Neural progenitor cell (in vitro differentiated cells): ENCODE results near the gene SLAMF6. TPM values are rescaled to one million over a fixed set of nuclear protein-coding genes. Genes with fewer than 3 reads are reported as not detected.
"Not testable (repeated sequence)": the region's sequence is repeated elsewhere in the genome, so short reads cannot be mapped to it uniquely, and the experiment has no call there.

Experiments used
- DNase-seq: peaks from one replicate; pipeline ENCODE4 v3.0.0-alpha.2; 2016; ENCODE audit warnings: low spot score
- H2AFZ ChIP-seq: fragments of 200-600 bp; sonication (generic); replicated peaks from 2 replicates; pipeline ENCODE4 v1.6.1; 2016; ENCODE audit warnings: antibody characterized with exemption
- H3F3A ChIP-seq: fragments of 200-600 bp; sonication (generic); 2 replicates; pipeline ENCODE4 v1.6.1; 2016; ENCODE audit warnings: antibody characterized with exemption, low read depth
- H3K27ac ChIP-seq: fragments of 200-600 bp; sonication (generic); 2 replicates; pipeline ENCODE4 v1.5.1; 2016; ENCODE audit warnings: mild to moderate bottlenecking
- H3K27me3 ChIP-seq: fragments of 200-600 bp; sonication (generic); 2 replicates; pipeline ENCODE4 v1.6.1; 2016; ENCODE audit warnings: mild to moderate bottlenecking, moderate library complexity
- H3K36me3 ChIP-seq: fragments of 200-600 bp; sonication (generic); 2 replicates; pipeline ENCODE4 v1.5.1; 2016
- H3K4me1 ChIP-seq: fragments of 200-600 bp; sonication (generic); 2 replicates; pipeline ENCODE4 v1.6.1; 2016; ENCODE audit warnings: mixed run types
- H3K4me2 ChIP-seq: fragments of 200-600 bp; sonication (generic); 2 replicates; pipeline ENCODE4 v1.6.1; 2016
- H3K4me3 ChIP-seq: fragments of 200-600 bp; sonication (generic); 2 replicates; pipeline ENCODE4 v1.5.1; 2016
- H3K79me2 ChIP-seq: fragments of 200-600 bp; sonication (generic); 2 replicates; pipeline ENCODE4 v1.6.1; 2016; ENCODE audit warnings: low read depth
- H3K9ac ChIP-seq: fragments of 200-600 bp; sonication (generic); 2 replicates; pipeline ENCODE4 v1.6.1; 2016
- H3K9me3 ChIP-seq: fragments of 200-600 bp; sonication (generic); 2 replicates; pipeline ENCODE4 v1.5.1; 2016; ENCODE audit warnings: low read depth
- H4K20me1 ChIP-seq: fragments of 200-600 bp; sonication (generic); 2 replicates; pipeline ENCODE4 v1.6.1; 2016; ENCODE audit warnings: low read depth
- H3K27ac Mint-ChIP-seq: 3 replicates; pipeline ENCODE4 v1.8.0; 2021; ENCODE audit warnings: mixed read lengths
- H3K27me3 Mint-ChIP-seq: 2 replicates; pipeline ENCODE4 v1.8.0; 2022; ENCODE audit warnings: low read depth, mild to moderate bottlenecking, inconsistent platforms, moderate library complexity, mixed read lengths; ENCODE audit not compliant: insufficient read depth
- H3K36me3 Mint-ChIP-seq: 3 replicates; pipeline ENCODE4 v1.8.0; 2021; ENCODE audit warnings: mixed read lengths
- H3K4me1 Mint-ChIP-seq: 3 replicates; pipeline ENCODE4 v1.8.0; 2021; ENCODE audit warnings: mixed read lengths
- H3K4me3 Mint-ChIP-seq: 3 replicates; pipeline ENCODE4 v1.8.0; 2021; ENCODE audit warnings: mild to moderate bottlenecking, moderate library complexity, mixed read lengths
- H3K9me3 Mint-ChIP-seq: 3 replicates; pipeline ENCODE4 v1.8.0; 2020; ENCODE audit warnings: mixed read lengths
- CTCF ChIP-seq: fragments of 200-600 bp; sonication (generic); IDR thresholded peaks from 2 replicates; pipeline ENCODE4 v1.5.1; 2017; ENCODE audit warnings: antibody characterized with exemption, mild to moderate bottlenecking
- EZH2 ChIP-seq: fragments of 200-600 bp; sonication (generic); IDR thresholded peaks from 2 replicates; pipeline ENCODE4 v1.6.1; 2017; ENCODE audit warnings: antibody characterized with exemption, mild to moderate bottlenecking, moderate library complexity
- EZH2phosphoT487 ChIP-seq: fragments of 200-600 bp; sonication (generic); IDR thresholded peaks from 2 replicates; pipeline ENCODE4 v1.6.1; 2017; ENCODE audit warnings: antibody characterized with exemption
- total RNA-seq: library from RNA; depleted of rRNA; stranded (reverse); fragments of >200 nt; gene quantifications from 2 replicates; pipeline ENCODE4 v1.2.3, GENCODE V29; 2015; ENCODE audit warnings: low replicate concordance

Gene SLAMF6
- total RNA-seq, 1 donor from 2014 or later = not detected

DNA sequence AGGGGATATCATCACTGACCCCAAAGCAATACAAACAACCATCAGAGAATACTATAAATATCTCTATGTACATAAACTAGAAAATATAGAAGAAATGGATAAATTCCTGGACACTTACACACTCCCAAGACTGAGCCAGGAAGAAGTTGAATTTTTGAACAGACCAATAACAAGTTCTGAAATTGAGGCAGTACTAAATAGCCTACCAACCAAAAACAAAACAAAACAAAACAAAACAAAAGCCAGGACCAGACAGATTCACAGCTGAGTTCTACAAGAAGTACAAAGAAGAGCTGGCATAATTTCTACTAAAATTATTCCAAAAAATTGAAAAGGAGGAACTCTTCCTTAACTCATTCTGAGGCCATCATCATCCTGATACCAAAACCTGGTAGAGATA, 37.8 kb upstream of the SLAMF6 start:
- Mint-ChIP-seq H3K36me3 (no peaks in the 10 kb centered on the region), H3K9me3 (peaks cover 10% of the 10 kb centered on the region), H3K4me1 (no peaks in the 10 kb centered on the region), H3K27ac (no peak overlapping the region), H3K4me3 (no peak overlapping the region), H3K27me3 (no peaks in the 10 kb centered on the region)
- Histone ChIP-seq H3K4me3 (no peak overlapping the region), H3K36me3 (no peaks in the 10 kb centered on the region), H3K79me2 (no peaks in the 10 kb centered on the region), H2AFZ (no peak overlapping the region), H3K27ac (no peak overlapping the region), H3K9ac (no peak overlapping the region), H3K9me3 (no peaks in the 10 kb centered on the region), H3K4me1 (no peaks in the 10 kb centered on the region), H4K20me1 (no peaks in the 10 kb centered on the region), H3F3A (no peaks in the 10 kb centered on the region), H3K4me2 (no peak overlapping the region), H3K27me3 (no peaks in the 10 kb centered on the region)
- no peak for DNase-seq
- TF ChIP-seq EZH2phosphoT487 = no peak
- TF ChIP-seq CTCF = no peak
- no peak for TF ChIP-seq EZH2

DNA sequence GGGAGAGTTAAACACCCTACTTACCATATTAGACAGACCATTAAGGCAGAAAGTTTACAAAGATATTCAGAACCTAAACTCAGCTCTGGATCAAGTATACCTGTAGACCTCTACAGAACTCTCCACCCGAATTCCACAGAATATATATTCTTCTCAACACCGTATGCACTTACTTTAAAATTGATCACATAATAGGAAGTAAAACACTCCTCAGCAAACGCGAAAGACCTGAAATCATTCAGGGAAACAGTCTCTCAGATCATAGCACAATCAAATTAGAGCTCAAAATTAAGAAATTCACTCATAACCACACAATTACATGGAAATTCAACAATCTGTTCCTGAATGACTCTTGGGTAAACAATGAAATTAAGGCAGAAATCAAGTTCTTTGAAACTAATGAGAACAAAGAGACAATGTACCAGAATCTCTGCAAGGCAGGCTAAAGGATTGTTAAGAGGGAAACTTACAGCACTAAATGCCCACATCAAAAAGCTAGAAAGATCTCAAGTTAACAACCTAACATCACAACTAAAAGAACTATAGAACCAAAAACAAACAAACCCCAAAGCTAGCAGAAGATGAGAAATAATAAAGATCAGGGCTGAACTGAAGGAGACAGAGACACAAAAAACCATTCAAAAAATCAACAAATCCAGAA, 37.1 kb upstream of the SLAMF6 start:
- DNase-seq = no peak
- H3K9me3 ChIP-seq = no peaks in the 10 kb centered on the region
- no peak overlapping the region for H2AFZ ChIP-seq
- H3K4me3 Mint-ChIP-seq = no peak overlapping the region
- H3K27me3 Mint-ChIP-seq = no peaks in the 10 kb centered on the region
- no peak overlapping the region for H3K4me3 ChIP-seq
- H3K4me2 ChIP-seq = no peak overlapping the region
- no peak overlapping the region for H3K9ac ChIP-seq
- no peaks in the 10 kb centered on the region for H4K20me1 ChIP-seq
- H3K4me1 Mint-ChIP-seq = no peaks in the 10 kb centered on the region
- H3K27ac ChIP-seq = no peak overlapping the region
- no peaks in the 10 kb centered on the region for H3K27me3 ChIP-seq
- H3K79me2 ChIP-seq = no peaks in the 10 kb centered on the region
- no peaks in the 10 kb centered on the region for H3F3A ChIP-seq
- H3K27ac Mint-ChIP-seq = no peak overlapping the region
- H3K4me1 ChIP-seq = no peaks in the 10 kb centered on the region
- H3K9me3 Mint-ChIP-seq = peaks cover 10% of the 10 kb centered on the region
- TF ChIP-seq EZH2 (no peak), CTCF (no peak), EZH2phosphoT487 (no peak)
- H3K36me3 Mint-ChIP-seq = no peaks in the 10 kb centered on the region
- no peaks in the 10 kb centered on the region for H3K36me3 ChIP-seq

DNA sequence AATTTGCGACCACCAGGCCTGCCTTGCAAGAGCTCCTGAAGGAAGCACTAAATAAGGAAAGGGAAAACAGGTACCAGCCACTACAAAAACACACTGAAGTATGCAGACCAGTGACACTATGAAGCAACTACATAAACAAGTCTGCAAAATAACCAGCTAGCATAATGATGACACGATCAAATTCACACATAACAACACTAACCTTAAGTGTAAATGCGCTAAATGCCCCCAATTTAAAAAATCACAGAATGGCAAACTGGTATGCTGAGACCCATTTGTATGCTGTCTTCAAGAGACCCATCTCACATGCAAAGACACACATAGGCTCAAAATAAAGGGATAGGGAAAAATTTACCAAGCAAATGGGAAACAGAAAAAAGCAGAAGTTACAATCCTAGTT, 36.4 kb upstream of the SLAMF6 start:
- peaks cover 10% of the 10 kb centered on the region for H3K9me3 Mint-ChIP-seq
- H3F3A ChIP-seq, H3K4me1 ChIP-seq, H3K27ac ChIP-seq, H3K9ac ChIP-seq, H3K36me3 ChIP-seq, H3K27me3 ChIP-seq, H3K79me2 ChIP-seq, H2AFZ ChIP-seq, DNase-seq, H3K9me3 ChIP-seq, H3K4me1 Mint-ChIP-seq, H3K27ac Mint-ChIP-seq, H3K27me3 Mint-ChIP-seq, H4K20me1 ChIP-seq, H3K4me3 ChIP-seq, H3K4me3 Mint-ChIP-seq, H3K36me3 Mint-ChIP-seq, H3K4me2 ChIP-seq: not testable (repeated sequence)

- no peak overlapping the region for H3K27ac ChIP-seq
- Mint-ChIP-seq H3K4me1 (no peaks in the 10 kb centered on the region), H3K27me3 (no peaks in the 10 kb centered on the region), H3K9me3 (peaks cover 10% of the 10 kb centered on the region), H3K4me3 (no peak overlapping the region), H3K36me3 (no peaks in the 10 kb centered on the region), H3K27ac (no peak overlapping the region)
- H3K4me2 ChIP-seq = no peak overlapping the region
- no peak overlapping the region for H3K9ac ChIP-seq
- H3K79me2 ChIP-seq = no peaks in the 10 kb centered on the region
- no peaks in the 10 kb centered on the region for H3F3A ChIP-seq
- no peak overlapping the region for H3K4me3 ChIP-seq
- H4K20me1 ChIP-seq = no peaks in the 10 kb centered on the region
- no peaks in the 10 kb centered on the region for H3K4me1 ChIP-seq
- DNase-seq = no peak
- TF ChIP-seq EZH2phosphoT487 (no peak), CTCF (no peak), EZH2 (no peak)
- H3K9me3 ChIP-seq = no peaks in the 10 kb centered on the region
- H3K27me3 ChIP-seq = no peaks in the 10 kb centered on the region
- H2AFZ ChIP-seq = no peak overlapping the region
- no peaks in the 10 kb centered on the region for H3K36me3 ChIP-seq
Observed at GRCh38 chr1:160558660-160559380, 35.8 kb upstream of the SLAMF6 start.
